ENCODE results near the gene CREG1. TPM values are rescaled to one million over a fixed set of nuclear protein-coding genes. Genes with fewer than 3 reads are reported as not detected.

The CREG1 gene
- total and polyA plus RNA-seq, 8 donors, result 71.7 to 157 (median 93.7) TPM

DNA sequence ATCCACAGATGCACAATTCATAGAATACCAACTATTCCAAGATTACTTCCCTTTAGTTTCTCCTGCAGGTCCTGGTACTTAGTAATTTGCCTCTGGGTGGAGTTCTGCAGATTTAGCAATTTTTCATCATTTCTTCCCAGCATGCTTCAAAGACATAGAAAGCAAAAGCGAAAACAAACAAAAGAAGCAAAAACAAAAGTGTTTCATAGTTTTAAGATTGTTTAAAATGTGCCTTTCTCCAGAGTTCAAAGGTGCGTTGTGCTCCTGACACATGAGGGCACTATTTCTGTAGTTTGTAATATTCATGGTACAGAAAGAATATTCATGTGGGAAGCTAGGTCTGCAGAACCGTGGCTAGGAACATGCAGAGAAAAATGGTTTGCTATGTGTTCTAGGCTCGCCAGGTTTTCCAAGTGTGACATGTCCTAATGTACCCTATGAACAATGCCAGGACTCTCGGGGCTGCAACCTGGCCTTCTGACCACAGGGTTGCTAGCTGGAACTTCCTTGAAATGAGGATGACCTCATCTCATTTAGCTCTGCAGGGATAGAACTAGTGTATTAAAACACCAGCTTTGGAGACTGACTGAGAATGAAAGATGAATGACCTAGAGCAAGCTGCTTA is 46.5 kb upstream of the CREG1 start:
- ATAC-seq (peak; percentile 74), DNase-seq (peak in 2 of 4 donors; percentile 33 to 42)
- TF ChIP-seq, protein P1, sequence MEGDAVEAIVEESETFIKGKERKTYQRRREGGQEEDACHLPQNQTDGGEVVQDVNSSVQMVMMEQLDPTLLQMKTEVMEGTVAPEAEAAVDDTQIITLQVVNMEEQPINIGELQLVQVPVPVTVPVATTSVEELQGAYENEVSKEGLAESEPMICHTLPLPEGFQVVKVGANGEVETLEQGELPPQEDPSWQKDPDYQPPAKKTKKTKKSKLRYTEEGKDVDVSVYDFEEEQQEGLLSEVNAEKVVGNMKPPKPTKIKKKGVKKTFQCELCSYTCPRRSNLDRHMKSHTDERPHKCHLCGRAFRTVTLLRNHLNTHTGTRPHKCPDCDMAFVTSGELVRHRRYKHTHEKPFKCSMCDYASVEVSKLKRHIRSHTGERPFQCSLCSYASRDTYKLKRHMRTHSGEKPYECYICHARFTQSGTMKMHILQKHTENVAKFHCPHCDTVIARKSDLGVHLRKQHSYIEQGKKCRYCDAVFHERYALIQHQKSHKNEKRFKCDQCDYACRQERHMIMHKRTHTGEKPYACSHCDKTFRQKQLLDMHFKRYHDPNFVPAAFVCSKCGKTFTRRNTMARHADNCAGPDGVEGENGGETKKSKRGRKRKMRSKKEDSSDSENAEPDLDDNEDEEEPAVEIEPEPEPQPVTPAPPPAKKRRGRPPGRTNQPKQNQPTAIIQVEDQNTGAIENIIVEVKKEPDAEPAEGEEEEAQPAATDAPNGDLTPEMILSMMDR (IDR thresholded peaks at IDR 0.05), result peak; percentile 45 to 51

DNA sequence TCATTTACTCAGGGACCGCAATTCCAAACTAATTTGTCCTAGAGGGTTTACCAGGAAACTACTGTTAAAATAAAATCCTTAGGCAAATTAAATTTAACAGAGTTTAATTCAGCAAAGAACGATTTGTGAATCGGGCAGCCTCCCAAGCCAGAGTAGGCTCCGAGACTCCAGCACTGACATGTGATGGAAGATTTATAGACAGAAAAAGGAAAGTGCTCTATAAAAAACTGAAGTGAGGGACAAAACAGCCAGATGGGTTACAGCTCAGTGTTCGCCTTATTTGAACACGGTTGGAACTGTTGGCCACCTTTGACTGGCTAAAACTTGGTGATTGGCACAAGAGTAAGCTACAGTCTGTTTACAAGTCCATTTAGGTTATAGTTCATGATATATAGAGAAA is 41.3 kb upstream of the CREG1 start:
- no peaks in the 10 kb centered on the region for H3K27me3 ChIP-seq

More for the DNA sequence above, 46.5 kb upstream of the CREG1 start:
- Histone ChIP-seq H3K4me3 (no peak overlapping the region), H3K27me3 (no peaks in the 10 kb centered on the region), H3K36me3 (no peaks in the 10 kb centered on the region), H3K4me1 (peaks cover 20 to 42% of the 10 kb centered on the region in 2 donors), H3K9me3 (no peaks in the 10 kb centered on the region), H3K27ac (peak overlapping the region in 1 of 2 donors; percentile 79)
- intact Hi-C loops (cut with DNase I), result loop anchor here (2.0 to 5.0 kb wide), 2 partner anchors 87 kb away; no protein-coding TSS in a partner anchor

DNA sequence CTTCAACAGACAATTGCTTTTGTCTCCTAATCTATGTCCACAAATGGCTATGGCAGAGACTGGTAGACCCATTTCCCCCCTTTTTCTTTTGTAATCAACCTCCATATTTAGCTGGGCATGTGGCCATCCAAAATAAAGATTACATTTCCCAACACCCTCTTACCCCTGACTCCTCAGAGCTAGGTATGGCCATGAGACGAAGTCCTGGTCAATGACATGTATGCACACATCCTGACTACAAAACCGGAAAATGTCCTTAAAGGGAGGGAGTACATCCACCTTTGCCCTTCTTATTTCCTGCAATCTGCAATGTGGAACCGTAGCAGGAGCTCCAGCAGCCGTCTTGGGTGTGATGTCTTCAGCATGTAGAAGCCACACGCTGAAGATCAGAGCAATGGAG is 40.3 kb upstream of the CREG1 start:
- Histone ChIP-seq H3K27ac (no peak overlapping the region), H3K36me3 (no peaks in the 10 kb centered on the region), H3K4me1 (no peaks in the 10 kb centered on the region), H3K4me3 (no peak overlapping the region), H3K9me3 (no peaks in the 10 kb centered on the region), H3K27me3 (no peaks in the 10 kb centered on the region)
- DNase-seq (no peak), ATAC-seq (no peak)
- TF ChIP-seq, protein P1 (IDR thresholded peaks at IDR 0.05), result no peak
- intact Hi-C loops (cut with DNase I), result no loop called here

More for the DNA sequence above, 41.3 kb upstream of the CREG1 start:
- DNase-seq, result no peak
- intact Hi-C loops (cut with DNase I), result loop anchor here in 1 of 2 donors (5.0 kb wide), 1 partner anchor 92 kb away; no protein-coding TSS in a partner anchor
- Histone ChIP-seq H3K4me3 (no peak overlapping the region), H3K36me3 (no peaks in the 10 kb centered on the region), H3K4me1 (peaks cover under 1 to 3% of the 10 kb centered on the region in 2 donors), H3K27ac (no peak overlapping the region), H3K9me3 (no peaks in the 10 kb centered on the region)
- TF ChIP-seq, protein P1 (IDR thresholded peaks at IDR 0.05), result no peak
- ATAC-seq, result no peak

DNA sequence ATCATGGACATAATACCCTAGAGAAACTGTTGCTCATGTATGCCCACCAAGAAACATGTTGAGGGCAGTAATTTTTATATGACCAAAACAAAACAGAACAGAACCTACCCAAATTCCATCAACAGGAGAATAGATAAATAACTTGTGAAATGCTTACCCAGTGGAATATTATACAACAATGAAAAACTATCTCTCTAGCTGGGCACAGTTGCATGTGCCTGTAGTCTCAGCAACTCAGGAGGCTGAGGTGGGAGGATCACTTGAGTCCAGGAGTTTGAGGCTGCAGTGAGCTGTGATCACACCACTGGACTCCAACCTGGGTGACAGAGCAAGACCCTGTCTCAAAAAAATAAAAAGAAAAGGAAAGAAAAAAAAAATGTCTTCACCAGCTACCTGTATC is 38.9 kb upstream of the CREG1 start:
- TF ChIP-seq, protein P1 (IDR thresholded peaks at IDR 0.05), result no peak
- H3K27ac ChIP-seq, result no peak overlapping the region
- H3K27me3 ChIP-seq, result no peaks in the 10 kb centered on the region
- H3K4me3 ChIP-seq, result no peak overlapping the region
- no peaks in the 10 kb centered on the region for H3K36me3 ChIP-seq
- no peak for DNase-seq
- no peak for ATAC-seq
- no peaks in the 10 kb centered on the region for H3K9me3 ChIP-seq
- peaks cover 0 to 8% of the 10 kb centered on the region in 2 donors for H3K4me1 ChIP-seq
- intact Hi-C loops (cut with DNase I), result no loop called here

DNA sequence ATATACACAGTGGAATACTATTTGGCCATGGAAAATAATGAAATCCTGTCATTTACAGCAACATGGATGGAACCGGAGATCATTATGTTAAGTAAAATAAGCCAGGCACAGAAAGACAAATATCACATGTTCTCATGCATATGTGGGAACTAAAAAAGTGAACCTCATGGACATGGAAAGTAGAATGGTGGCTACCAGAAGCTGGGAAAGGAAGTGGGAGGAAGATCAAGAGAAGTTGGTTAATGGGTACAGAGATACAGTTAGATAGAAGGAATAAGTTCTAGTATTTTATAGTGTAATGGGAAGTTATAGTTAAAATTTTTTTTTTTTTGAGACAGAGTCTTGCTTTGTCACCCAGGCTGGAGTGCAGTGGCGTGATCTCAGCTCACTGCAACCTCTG is 34.8 kb upstream of the CREG1 start:
- no peak for DNase-seq
- no peaks in the 10 kb centered on the region for H3K36me3 ChIP-seq
- no peak overlapping the region for H3K4me3 ChIP-seq
- intact Hi-C loops (cut with DNase I), result no loop called here
- peaks cover 0 to 12% of the 10 kb centered on the region in 2 donors for H3K4me1 ChIP-seq
- no peak for ATAC-seq
- H3K27ac ChIP-seq, result no peak overlapping the region
- TF ChIP-seq, protein P1 (IDR thresholded peaks at IDR 0.05), result no peak
- no peaks in the 10 kb centered on the region for H3K27me3 ChIP-seq
- H3K9me3 ChIP-seq, result no peaks in the 10 kb centered on the region

Measured in left lung (tissue), 10 donors.